ENCODE data around the gene NBEAL2.

The NBEAL2 gene

DNA sequence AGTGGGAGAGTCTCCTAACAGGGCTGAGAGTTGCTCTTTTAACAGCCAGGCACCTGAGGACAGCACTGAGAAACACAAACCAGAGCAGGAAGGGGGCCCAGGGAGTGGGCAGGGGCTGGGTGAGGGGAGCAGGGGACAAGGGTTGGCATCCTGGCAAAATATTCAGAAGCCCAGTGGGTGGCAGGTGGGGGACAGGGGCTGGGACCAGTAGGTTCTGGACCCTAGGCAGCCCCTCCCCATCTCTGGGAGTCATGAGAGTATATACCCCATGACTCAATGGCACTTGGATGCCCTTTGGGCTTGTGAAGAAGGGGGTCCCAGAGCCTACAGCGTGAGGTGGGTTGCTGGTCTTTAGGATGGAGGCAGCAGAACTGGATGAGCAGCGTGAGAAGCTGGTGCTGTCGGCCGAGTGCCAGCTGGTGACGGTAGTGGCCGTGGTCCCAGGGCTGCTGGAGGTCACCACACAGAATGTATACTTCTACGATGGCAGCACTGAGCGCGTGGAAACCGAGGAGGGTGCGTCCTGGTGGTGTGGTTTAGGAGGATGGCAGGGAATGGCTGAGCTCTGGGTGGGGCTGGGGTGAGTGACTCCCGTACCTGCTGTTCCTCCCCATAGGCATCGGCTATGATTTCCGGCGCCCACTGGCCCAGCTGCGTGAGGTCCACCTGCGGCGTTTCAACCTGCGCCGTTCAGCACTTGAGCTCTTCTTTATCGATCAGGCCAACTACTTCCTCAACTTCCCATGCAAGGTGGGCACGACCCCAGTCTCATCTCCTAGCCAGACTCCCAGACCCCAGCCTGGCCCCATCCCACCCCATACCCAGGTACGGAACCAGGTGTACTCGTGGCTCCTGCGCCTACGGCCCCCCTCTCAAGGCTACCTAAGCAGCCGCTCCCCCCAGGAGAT, 24.2 kb downstream of the NBEAL2 start:
- no peak for DNase-seq (ENCODE audit: extremely low read depth, insufficient read length)
- no peaks in the 10 kb centered on the region for H3K27me3 ChIP-seq (replicated peaks; ENCODE audit: control insufficient read depth, insufficient read depth, low read length)
- H3K4me3 ChIP-seq (replicated peaks; ENCODE audit: low read depth, low read length) = no peak overlapping the region
- H3K36me3 ChIP-seq (ENCODE audit: control insufficient read depth, insufficient read depth, low read length) = peaks cover 80% of the 10 kb centered on the region
- TF ChIP-seq, protein P1, sequence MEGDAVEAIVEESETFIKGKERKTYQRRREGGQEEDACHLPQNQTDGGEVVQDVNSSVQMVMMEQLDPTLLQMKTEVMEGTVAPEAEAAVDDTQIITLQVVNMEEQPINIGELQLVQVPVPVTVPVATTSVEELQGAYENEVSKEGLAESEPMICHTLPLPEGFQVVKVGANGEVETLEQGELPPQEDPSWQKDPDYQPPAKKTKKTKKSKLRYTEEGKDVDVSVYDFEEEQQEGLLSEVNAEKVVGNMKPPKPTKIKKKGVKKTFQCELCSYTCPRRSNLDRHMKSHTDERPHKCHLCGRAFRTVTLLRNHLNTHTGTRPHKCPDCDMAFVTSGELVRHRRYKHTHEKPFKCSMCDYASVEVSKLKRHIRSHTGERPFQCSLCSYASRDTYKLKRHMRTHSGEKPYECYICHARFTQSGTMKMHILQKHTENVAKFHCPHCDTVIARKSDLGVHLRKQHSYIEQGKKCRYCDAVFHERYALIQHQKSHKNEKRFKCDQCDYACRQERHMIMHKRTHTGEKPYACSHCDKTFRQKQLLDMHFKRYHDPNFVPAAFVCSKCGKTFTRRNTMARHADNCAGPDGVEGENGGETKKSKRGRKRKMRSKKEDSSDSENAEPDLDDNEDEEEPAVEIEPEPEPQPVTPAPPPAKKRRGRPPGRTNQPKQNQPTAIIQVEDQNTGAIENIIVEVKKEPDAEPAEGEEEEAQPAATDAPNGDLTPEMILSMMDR (IDR thresholded peaks at IDR 0.05; ENCODE audit: insufficient read depth, low read length, poor library complexity, severe bottlenecking) = no peak

- Histone ChIP-seq H3K36me3 (ENCODE audit: control insufficient read depth, insufficient read depth, low read length) (peaks cover 74% of the 10 kb centered on the region), H3K4me3 (replicated peaks; ENCODE audit: low read depth, low read length) (no peak overlapping the region), H3K27me3 (replicated peaks; ENCODE audit: control insufficient read depth, insufficient read depth, low read length) (no peaks in the 10 kb centered on the region)
- no peak for DNase-seq (ENCODE audit: extremely low read depth, insufficient read length)
- TF ChIP-seq, protein P1 (IDR thresholded peaks at IDR 0.05; ENCODE audit: insufficient read depth, low read length, poor library complexity, severe bottlenecking) = no peak
Measured at GRCh38 chr3:47004369-47005211, 25.1 kb downstream of the NBEAL2 start.

- DNase-seq (ENCODE audit: extremely low read depth, insufficient read length) = no peak
- H3K36me3 ChIP-seq (ENCODE audit: control insufficient read depth, insufficient read depth, low read length) = peaks cover 70% of the 10 kb centered on the region
- H3K4me3 ChIP-seq (replicated peaks; ENCODE audit: low read depth, low read length) = no peak overlapping the region
- no peaks in the 10 kb centered on the region for H3K27me3 ChIP-seq (replicated peaks; ENCODE audit: control insufficient read depth, insufficient read depth, low read length)
- TF ChIP-seq, protein P1 (IDR thresholded peaks at IDR 0.05; ENCODE audit: insufficient read depth, low read length, poor library complexity, severe bottlenecking) = no peak
Measured at GRCh38 chr3:47005212-47006144, 26.0 kb downstream of the NBEAL2 start.

GRCh38 chr3:47006145-47006651, 26.7 kb downstream of the NBEAL2 start:
- no peak for DNase-seq (ENCODE audit: extremely low read depth, insufficient read length)
- Histone ChIP-seq H3K4me3 (replicated peaks; ENCODE audit: low read depth, low read length) (no peak overlapping the region), H3K27me3 (replicated peaks; ENCODE audit: control insufficient read depth, insufficient read depth, low read length) (no peaks in the 10 kb centered on the region), H3K36me3 (ENCODE audit: control insufficient read depth, insufficient read depth, low read length) (peaks cover 64% of the 10 kb centered on the region)
- TF ChIP-seq, protein P1 (IDR thresholded peaks at IDR 0.05; ENCODE audit: insufficient read depth, low read length, poor library complexity, severe bottlenecking) = no peak

DNA sequence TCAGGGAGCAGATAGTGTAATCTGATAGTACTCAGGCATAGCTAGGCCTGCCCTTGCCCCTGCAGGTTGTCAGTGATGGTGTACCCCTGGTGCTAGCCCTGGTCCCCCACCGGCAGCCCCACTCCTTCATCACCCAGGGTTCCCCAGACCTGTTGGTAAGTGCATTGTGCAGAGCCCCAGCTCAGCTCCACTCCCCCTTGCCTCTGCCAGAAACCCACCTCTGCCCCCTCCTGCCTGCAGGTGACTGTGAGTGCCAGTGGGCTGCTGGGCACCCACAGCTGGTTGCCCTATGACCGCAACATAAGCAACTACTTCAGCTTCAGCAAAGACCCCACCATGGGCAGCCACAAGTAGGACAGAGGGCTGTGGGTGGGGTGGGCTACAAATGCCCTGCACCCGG, 27.5 kb downstream of the NBEAL2 start:
- TF ChIP-seq, protein P1 (IDR thresholded peaks at IDR 0.05; ENCODE audit: insufficient read depth, low read length, poor library complexity, severe bottlenecking) = no peak
- Histone ChIP-seq H3K36me3 (ENCODE audit: control insufficient read depth, insufficient read depth, low read length) (peaks cover 56% of the 10 kb centered on the region), H3K4me3 (replicated peaks; ENCODE audit: low read depth, low read length) (no peak overlapping the region), H3K27me3 (replicated peaks; ENCODE audit: control insufficient read depth, insufficient read depth, low read length) (no peaks in the 10 kb centered on the region)
- DNase-seq (ENCODE audit: extremely low read depth, insufficient read length) = no peak

Data from GM06990 (cell line).